Neuron (in vitro differentiated cells): ENCODE measurements around the gene SLCO6A1.

Experiments
- H2AFZ ChIP-seq: one replicate; pipeline ENCODE4 v1.6.1; 2013; ENCODE audit warnings: low read depth, mild to moderate bottlenecking, inconsistent platforms, low read length, moderate library complexity
- H3K27me3 ChIP-seq: one replicate; pipeline ENCODE4 v1.6.1; 2013; ENCODE audit warnings: low read length; ENCODE audit not compliant: insufficient read depth
- H3K36me3 ChIP-seq: one replicate; pipeline ENCODE4 v1.6.1; 2013; ENCODE audit warnings: low read length; ENCODE audit not compliant: insufficient read depth
- H3K4me1 ChIP-seq: one replicate; pipeline ENCODE4 v1.6.1; 2013; ENCODE audit warnings: low read length; ENCODE audit not compliant: insufficient read depth
- H3K4me3 ChIP-seq: 2 replicates; pipeline ENCODE4 v1.5.1; 2013; ENCODE audit warnings: mild to moderate bottlenecking, low read length, moderate library complexity
- H3K9me3 ChIP-seq: one replicate; pipeline ENCODE4 v1.6.1; 2013; ENCODE audit warnings: low read length

The SLCO6A1 gene

GRCh38 chr5:102414448-102414847, 84.4 kb downstream of the SLCO6A1 start:
- H3K27me3 ChIP-seq, result no peaks in the 10 kb centered on the region
- H3K4me1 ChIP-seq, result no peaks in the 10 kb centered on the region
- H3K4me3 ChIP-seq, result no peak overlapping the region

DNA sequence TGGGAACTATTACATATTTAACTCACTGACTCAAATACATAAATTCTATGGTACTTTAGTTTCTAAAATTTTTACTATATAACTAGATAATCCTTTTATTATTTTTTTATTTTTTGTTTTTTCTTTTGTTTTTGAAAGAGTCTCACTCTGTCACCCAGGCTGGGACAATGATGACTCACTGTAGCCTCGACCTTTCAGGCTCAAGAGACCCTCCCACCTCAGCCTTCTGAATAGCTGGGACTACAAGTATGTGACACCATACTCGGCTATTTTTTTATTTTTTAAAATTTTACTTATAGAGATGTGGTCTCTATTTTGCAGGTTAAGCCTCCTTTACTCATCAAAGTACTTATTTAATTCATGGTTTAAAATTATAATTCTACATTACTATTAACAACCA, 110.6 kb downstream of the SLCO6A1 start:
- Histone ChIP-seq H3K4me1 (no peaks in the 10 kb centered on the region), H3K36me3 (no peaks in the 10 kb centered on the region), H2AFZ (no peak overlapping the region), H3K27me3 (no peaks in the 10 kb centered on the region), H3K4me3 (no peak overlapping the region), H3K9me3 (peaks cover 6% of the 10 kb centered on the region)

More at GRCh38 chr5:102414448-102414847, 84.4 kb downstream of the SLCO6A1 start:
- Histone ChIP-seq H2AFZ (no peak overlapping the region), H3K36me3 (no peaks in the 10 kb centered on the region), H3K9me3 (no peaks in the 10 kb centered on the region)

- H2AFZ ChIP-seq, result no peak overlapping the region
- H3K27me3 ChIP-seq, result no peaks in the 10 kb centered on the region
- no peaks in the 10 kb centered on the region for H3K36me3 ChIP-seq
- H3K4me3 ChIP-seq, result no peak overlapping the region
- peaks cover 6% of the 10 kb centered on the region for H3K9me3 ChIP-seq
- no peaks in the 10 kb centered on the region for H3K4me1 ChIP-seq
Observed at GRCh38 chr5:102385365-102385764, 113.4 kb downstream of the SLCO6A1 start.

DNA sequence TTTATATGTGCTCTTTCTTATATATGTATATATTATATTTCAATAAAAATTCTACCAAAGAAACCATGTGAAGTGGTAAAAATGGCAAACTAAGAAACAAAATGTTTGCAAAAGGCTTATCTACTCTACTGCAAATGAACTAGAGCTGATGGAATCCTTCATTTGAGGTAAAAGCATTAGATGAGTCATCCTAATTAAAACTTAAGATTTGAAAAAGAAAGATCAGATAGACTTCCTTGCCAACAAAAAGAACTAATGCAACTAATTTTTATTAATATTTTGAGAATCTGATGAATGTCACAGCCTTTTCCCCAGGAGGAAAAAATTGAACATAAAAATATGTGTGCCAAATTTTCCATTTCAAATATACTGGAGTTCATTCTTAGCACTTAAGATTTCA, 118.6 kb downstream of the SLCO6A1 start:
- Histone ChIP-seq H3K27me3 (no peaks in the 10 kb centered on the region), H3K4me3 (no peak overlapping the region), H3K36me3 (no peaks in the 10 kb centered on the region), H3K9me3 (no peaks in the 10 kb centered on the region), H2AFZ (no peak overlapping the region), H3K4me1 (no peaks in the 10 kb centered on the region)

GRCh38 chr5:102375876-102376275, 122.9 kb downstream of the SLCO6A1 start:
- Histone ChIP-seq H3K4me3 (no peak overlapping the region), H3K36me3 (no peaks in the 10 kb centered on the region), H3K4me1 (no peaks in the 10 kb centered on the region), H3K27me3 (no peaks in the 10 kb centered on the region), H3K9me3 (no peaks in the 10 kb centered on the region), H2AFZ (no peak overlapping the region)

DNA sequence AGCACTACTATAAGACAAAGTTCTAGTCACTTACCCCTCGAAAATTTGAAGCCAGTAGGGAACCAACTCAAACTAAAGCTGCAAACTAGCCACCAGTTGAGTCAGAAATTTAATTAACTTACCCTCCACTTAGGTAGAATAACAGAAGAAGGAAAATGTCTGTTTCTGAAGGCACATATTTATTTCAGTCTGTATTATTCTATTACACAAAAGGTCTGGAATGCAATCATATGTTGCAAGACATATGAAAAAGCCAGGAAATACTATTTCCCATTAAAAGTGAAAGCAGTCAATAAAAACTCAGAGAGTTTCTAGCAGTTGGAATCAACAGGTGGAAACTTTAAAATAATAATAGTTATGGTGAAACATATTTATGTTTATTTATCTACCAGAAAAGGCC, 123.5 kb downstream of the SLCO6A1 start:
- no peaks in the 10 kb centered on the region for H3K9me3 ChIP-seq
- H3K4me3 ChIP-seq, result no peak overlapping the region
- no peaks in the 10 kb centered on the region for H3K36me3 ChIP-seq
- H3K4me1 ChIP-seq, result no peaks in the 10 kb centered on the region
- H3K27me3 ChIP-seq, result no peaks in the 10 kb centered on the region
- H2AFZ ChIP-seq, result no peak overlapping the region

GRCh38 chr5:102368392-102368791, 130.4 kb downstream of the SLCO6A1 start:
- Histone ChIP-seq H3K36me3 (no peaks in the 10 kb centered on the region), H3K4me1 (no peaks in the 10 kb centered on the region), H3K4me3 (no peak overlapping the region), H3K9me3 (no peaks in the 10 kb centered on the region), H3K27me3 (peaks cover 2% of the 10 kb centered on the region), H2AFZ (no peak overlapping the region)

GRCh38 chr5:102341681-102342288, 157.0 kb downstream of the SLCO6A1 start:
- Histone ChIP-seq H3K9me3 (no peaks in the 10 kb centered on the region), H2AFZ (no peak overlapping the region), H3K36me3 (no peaks in the 10 kb centered on the region), H3K4me3 (no peak overlapping the region), H3K4me1 (no peaks in the 10 kb centered on the region), H3K27me3 (no peaks in the 10 kb centered on the region)

- no peak overlapping the region for H2AFZ ChIP-seq
Observed at GRCh38 chr5:102324714-102325113, 174.1 kb downstream of the SLCO6A1 start.

More at GRCh38 chr5:102324714-102325113, 174.1 kb downstream of the SLCO6A1 start:
- no peaks in the 10 kb centered on the region for H3K4me1 ChIP-seq
- H3K36me3 ChIP-seq, result no peaks in the 10 kb centered on the region
- no peaks in the 10 kb centered on the region for H3K9me3 ChIP-seq
- no peak overlapping the region for H3K4me3 ChIP-seq
- no peaks in the 10 kb centered on the region for H3K27me3 ChIP-seq
